IgD-negative memory B cell (primary cell): ENCODE data around the gene FPGT. TPM values are rescaled to one million over a fixed set of nuclear protein-coding genes. Genes with fewer than 3 reads are reported as not detected.
A peak's percentile ranks its signal among the peaks of the same experiment; 100 is the strongest.
"Not testable (repeated sequence)": the region's sequence is repeated elsewhere in the genome, so short reads cannot be mapped to it uniquely, and the experiment has no call there.

Experiments
- H3K27ac Mint-ChIP-seq, 3 donors: one replicate each; pipeline ENCODE4 v1.8.0; 2020 to 2022; ENCODE audit warnings: mild to moderate bottlenecking in 3 of 3, mixed read lengths in 3 of 3, moderate library complexity in 1 of 3
- H3K27me3 Mint-ChIP-seq: one replicate; pipeline ENCODE4 v1.8.0; 2021; ENCODE audit warnings: mixed read lengths
- H3K36me3 Mint-ChIP-seq: one replicate; pipeline ENCODE4 v1.8.0; 2020; ENCODE audit warnings: mild to moderate bottlenecking, mixed read lengths
- H3K4me1 Mint-ChIP-seq, 3 donors: one replicate each; pipeline ENCODE4 v1.8.0; 2020 to 2022; ENCODE audit warnings: mixed read lengths in 3 of 3, mild to moderate bottlenecking in 1 of 3
- H3K4me3 Mint-ChIP-seq, 4 donors: one replicate each; pipeline ENCODE4 v1.8.0; 2020 to 2022; ENCODE audit warnings: mild to moderate bottlenecking in 4 of 4, mixed read lengths in 4 of 4, moderate library complexity in 3 of 4
- H3K9me3 Mint-ChIP-seq, 3 donors: one replicate each; pipeline ENCODE4 v1.8.0; 2020 to 2021; ENCODE audit warnings: mixed read lengths in 3 of 3, mild to moderate bottlenecking in 1 of 3
- polyA plus RNA-seq: library from polyadenylated mRNA; unstranded; fragments of 300-500 nt; fragmentation: Illumina TruSeq; gene quantifications from one replicate; pipeline ENCODE4 v1.2.3, GENCODE V29; 2021

The FPGT gene
- 3.9 TPM for polyA plus RNA-seq

- Mint-ChIP-seq H3K4me3 (peak within 1 kb of the TSS; percentile 94 to 97 (median 95)), H3K4me1 (peaks cover 11 to 31% (median 17%) of the 10 kb centered on the region in 3 donors), H3K27ac (peak within 1 kb of the TSS; percentile 89 to 97 (median 92)), H3K9me3 (no peaks in the 10 kb centered on the region), H3K27me3 (no peaks in the 10 kb centered on the region), H3K36me3 (peaks cover 3% of the 10 kb centered on the region)
Measured at GRCh38 chr1:74197657-74198552, at the start of gene FPGT, which contains the start of gene LRRIQ3. Gene FPGT (plus strand): TSS chr1:74198242. CDS start chr1:74198279, 37 bp downstream. Gene LRRIQ3 (minus strand): TSS chr1:74198176. CDS start chr1:74183684, 14,492 bp downstream.

GRCh38 chr1:74160046-74160445 is 38.0 kb upstream of the FPGT start:
- H3K27me3 Mint-ChIP-seq, result peaks cover 2% of the 10 kb centered on the region
- peaks cover 0 to 2% (median 2%) of the 10 kb centered on the region in 3 donors for H3K9me3 Mint-ChIP-seq
- no peaks in the 10 kb centered on the region for H3K4me1 Mint-ChIP-seq
- H3K27ac Mint-ChIP-seq, result no peak overlapping the region
- H3K36me3 Mint-ChIP-seq, result no peaks in the 10 kb centered on the region
- H3K4me3 Mint-ChIP-seq, result no peak overlapping the region

- no peaks in the 10 kb centered on the region for H3K4me1 Mint-ChIP-seq
- H3K27me3 Mint-ChIP-seq, result peaks cover 1% of the 10 kb centered on the region
- no peaks in the 10 kb centered on the region for H3K36me3 Mint-ChIP-seq
- peaks cover 0 to 5% (median 3%) of the 10 kb centered on the region in 3 donors for H3K9me3 Mint-ChIP-seq
- no peak overlapping the region for H3K27ac Mint-ChIP-seq
- no peak overlapping the region for H3K4me3 Mint-ChIP-seq
Measured at GRCh38 chr1:74161497-74161896, 36.5 kb upstream of the FPGT start.

- Mint-ChIP-seq H3K36me3 (no peaks in the 10 kb centered on the region), H3K4me1 (no peaks in the 10 kb centered on the region), H3K27me3 (peaks cover 1% of the 10 kb centered on the region), H3K9me3 (peaks cover 0 to 5% (median 4%) of the 10 kb centered on the region in 3 donors), H3K27ac (no peak overlapping the region), H3K4me3 (no peak overlapping the region)
Measured at GRCh38 chr1:74162333-74162732, 35.7 kb upstream of the FPGT start.

GRCh38 chr1:74174423-74174822 is 23.6 kb upstream of the FPGT start:
- not testable (repeated sequence) for H3K27ac Mint-ChIP-seq, H3K4me3 Mint-ChIP-seq, H3K27me3 Mint-ChIP-seq, H3K36me3 Mint-ChIP-seq, H3K4me1 Mint-ChIP-seq
- peaks cover 7 to 20% (median 18%) of the 10 kb centered on the region in 3 donors for H3K9me3 Mint-ChIP-seq

GRCh38 chr1:74180490-74180889 is 17.6 kb upstream of the FPGT start:
- H3K9me3 Mint-ChIP-seq, result peaks cover 0 to 3% (median 0%) of the 10 kb centered on the region in 3 donors

GRCh38 chr1:74193908-74194307 is 4.1 kb upstream of the FPGT start:
- no peak overlapping the region for H3K27ac Mint-ChIP-seq

More at GRCh38 chr1:74180490-74180889, 17.6 kb upstream of the FPGT start:
- Mint-ChIP-seq H3K36me3 (peaks cover 5% of the 10 kb centered on the region), H3K27me3 (no peaks in the 10 kb centered on the region), H3K4me1 (no peaks in the 10 kb centered on the region), H3K27ac (no peak overlapping the region), H3K4me3 (no peak overlapping the region)

GRCh38 chr1:74195339-74195738 is 2.7 kb upstream of the FPGT start:
- peaks cover 11 to 31% (median 17%) of the 10 kb centered on the region in 3 donors for H3K4me1 Mint-ChIP-seq
- no peak overlapping the region for H3K4me3 Mint-ChIP-seq
- no peaks in the 10 kb centered on the region for H3K9me3 Mint-ChIP-seq
- H3K27ac Mint-ChIP-seq, result peak overlapping the region in 1 of 3 donors; percentile 64
- no peaks in the 10 kb centered on the region for H3K27me3 Mint-ChIP-seq
- no peaks in the 10 kb centered on the region for H3K36me3 Mint-ChIP-seq

More at GRCh38 chr1:74193908-74194307, 4.1 kb upstream of the FPGT start:
- Mint-ChIP-seq H3K27me3 (no peaks in the 10 kb centered on the region), H3K36me3 (no peaks in the 10 kb centered on the region), H3K4me3 (no peak overlapping the region), H3K4me1 (peaks cover 5 to 23% (median 8%) of the 10 kb centered on the region in 3 donors), H3K9me3 (peaks cover 0 to 4% (median 0%) of the 10 kb centered on the region in 3 donors)

- H3K27me3 Mint-ChIP-seq, result no peaks in the 10 kb centered on the region
- H3K27ac Mint-ChIP-seq, result peak overlapping the region; percentile 89 to 97 (median 92)
- H3K4me1 Mint-ChIP-seq, result peaks cover 11 to 31% (median 17%) of the 10 kb centered on the region in 3 donors
- peaks cover 3% of the 10 kb centered on the region for H3K36me3 Mint-ChIP-seq
- no peaks in the 10 kb centered on the region for H3K9me3 Mint-ChIP-seq
- H3K4me3 Mint-ChIP-seq, result peak overlapping the region; percentile 94 to 97 (median 95)
Measured at GRCh38 chr1:74197255-74197654, 787 bp upstream of the FPGT start.

- Mint-ChIP-seq H3K27me3 (no peaks in the 10 kb centered on the region), H3K4me3 (peak overlapping the region in 3 of 4 donors; percentile 94 to 97 (median 96)), H3K4me1 (peaks cover 11 to 31% (median 17%) of the 10 kb centered on the region in 3 donors), H3K36me3 (peaks cover 5% of the 10 kb centered on the region), H3K9me3 (no peaks in the 10 kb centered on the region), H3K27ac (peak overlapping the region in 1 of 3 donors; percentile 60)
Measured at GRCh38 chr1:74199504-74199903, 1.5 kb downstream of the FPGT start.

- peaks cover 0 to under 1% (median under 1%) of the 10 kb centered on the region in 3 donors for H3K4me1 Mint-ChIP-seq
- H3K36me3 Mint-ChIP-seq, result peaks cover 18% of the 10 kb centered on the region
- H3K27ac Mint-ChIP-seq, result no peak overlapping the region
Measured at GRCh38 chr1:74205266-74205665, 7.2 kb downstream of the FPGT start.

GRCh38 chr1:74215229-74215628 is 17.2 kb downstream of the FPGT start:
- Mint-ChIP-seq H3K36me3 (peaks cover 2% of the 10 kb centered on the region), H3K27ac (no peak overlapping the region), H3K27me3 (no peaks in the 10 kb centered on the region), H3K9me3 (peaks cover 0 to 2% (median 0%) of the 10 kb centered on the region in 3 donors), H3K4me1 (no peaks in the 10 kb centered on the region), H3K4me3 (no peak overlapping the region)

More at GRCh38 chr1:74205266-74205665, 7.2 kb downstream of the FPGT start:
- no peak overlapping the region for H3K4me3 Mint-ChIP-seq
- no peaks in the 10 kb centered on the region for H3K9me3 Mint-ChIP-seq
- no peaks in the 10 kb centered on the region for H3K27me3 Mint-ChIP-seq

- H3K27me3 Mint-ChIP-seq, result no peaks in the 10 kb centered on the region
- peaks cover 2% of the 10 kb centered on the region for H3K36me3 Mint-ChIP-seq
- no peaks in the 10 kb centered on the region for H3K4me1 Mint-ChIP-seq
- H3K27ac Mint-ChIP-seq, result no peak overlapping the region
- peaks cover 12 to 29% (median 18%) of the 10 kb centered on the region in 3 donors for H3K9me3 Mint-ChIP-seq
- no peak overlapping the region for H3K4me3 Mint-ChIP-seq
Measured at GRCh38 chr1:74222701-74223100, 24.7 kb downstream of the FPGT start.

- H3K4me1 Mint-ChIP-seq, result no peaks in the 10 kb centered on the region
- no peak overlapping the region for H3K27ac Mint-ChIP-seq
- peaks cover 2% of the 10 kb centered on the region for H3K36me3 Mint-ChIP-seq
- H3K9me3 Mint-ChIP-seq, result peaks cover 12 to 32% (median 21%) of the 10 kb centered on the region in 3 donors
- no peak overlapping the region for H3K4me3 Mint-ChIP-seq
- H3K27me3 Mint-ChIP-seq, result no peaks in the 10 kb centered on the region
Measured at GRCh38 chr1:74223453-74223852, 25.4 kb downstream of the FPGT start.

- H3K27ac Mint-ChIP-seq, result no peak within 1 kb of the TSS
- no peak within 1 kb of the TSS for H3K4me3 Mint-ChIP-seq
- peaks cover 2% of the 10 kb centered on the region for H3K36me3 Mint-ChIP-seq
- no peaks in the 10 kb centered on the region for H3K27me3 Mint-ChIP-seq
- no peaks in the 10 kb centered on the region for H3K4me1 Mint-ChIP-seq
- H3K9me3 Mint-ChIP-seq, result no peaks in the 10 kb centered on the region
Measured at GRCh38 chr1:74235153-74235552, 37.1 kb downstream of the FPGT start, which contains the start of gene TNNI3K. Gene TNNI3K (plus strand): TSS chr1:74235387. CDS start chr1:74235452, 65 bp downstream.
